Activated gamma-delta T cell (primary cell): ENCODE measurements around the gene YPEL5.

Experiments
- DNase-seq: peaks from one replicate; lab custom pipeline; 2025; lab: John Stamatoyannopoulos, UW

YPEL5 gene

DNA sequence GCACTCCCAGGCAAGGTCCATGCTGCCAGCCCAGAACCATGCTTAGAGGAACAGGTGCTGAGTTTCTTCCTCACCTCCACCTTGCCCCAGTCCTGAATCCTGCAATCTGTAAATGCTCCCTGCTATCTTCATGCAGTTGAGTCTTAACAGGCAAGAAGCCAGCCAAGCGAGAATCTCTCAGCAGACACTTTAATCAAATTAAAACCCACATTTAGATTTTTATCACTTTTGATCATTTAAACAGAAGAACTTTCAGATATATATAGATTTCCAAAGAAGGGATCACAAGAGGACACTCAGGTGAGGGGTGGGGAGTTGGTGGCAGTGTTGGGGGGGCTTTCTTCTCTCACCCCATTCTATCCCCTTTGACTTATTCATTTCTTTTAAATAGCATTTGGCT lies 58.6 kb downstream of the YPEL5 start:
- no peak for DNase-seq

DNA sequence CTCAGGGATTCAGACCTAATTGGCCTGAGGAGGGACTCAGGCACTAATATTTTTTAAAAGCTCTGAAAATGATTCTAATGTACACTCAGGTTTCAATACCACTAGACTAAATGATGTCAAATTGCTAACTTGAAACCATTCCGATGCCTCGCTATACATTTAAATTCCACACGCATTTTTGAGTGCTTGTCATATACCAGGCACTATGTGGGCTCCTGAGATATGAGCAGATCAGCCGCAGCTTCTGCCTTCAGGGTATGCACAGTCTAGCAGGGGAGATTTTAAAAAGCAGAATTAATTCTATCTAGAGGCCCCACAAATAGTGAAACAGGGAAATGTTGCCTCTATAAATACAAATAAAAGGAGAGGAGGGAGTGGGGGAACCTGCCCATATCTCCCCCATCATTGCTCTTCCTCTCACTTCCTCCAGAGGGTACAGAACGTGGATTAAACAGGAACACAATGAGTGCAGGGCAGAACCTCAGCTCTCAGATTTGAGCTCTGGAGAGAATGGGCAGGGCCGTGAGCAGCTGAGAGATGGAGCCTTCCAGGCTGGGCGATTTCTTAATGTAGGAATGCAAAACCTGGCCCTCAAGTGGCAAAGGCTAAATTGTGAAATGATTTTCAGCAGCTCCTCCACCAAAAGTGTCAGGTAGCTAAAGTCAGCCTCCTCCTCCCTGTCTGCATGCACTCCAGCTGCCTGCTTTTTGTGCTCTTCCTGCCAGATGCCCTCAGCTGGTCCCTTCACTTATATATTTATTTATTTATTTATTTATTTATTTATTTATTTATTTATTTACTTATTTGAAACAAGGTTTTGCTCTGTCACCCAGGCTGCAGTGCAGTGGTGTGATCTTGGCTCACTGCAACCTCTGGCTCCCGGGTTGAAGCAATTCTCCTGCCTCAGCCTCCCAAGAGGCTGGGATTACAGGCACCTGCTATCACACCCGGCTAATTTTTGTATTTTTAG lies 59.9 kb downstream of the YPEL5 start:
- no peak for DNase-seq

DNA sequence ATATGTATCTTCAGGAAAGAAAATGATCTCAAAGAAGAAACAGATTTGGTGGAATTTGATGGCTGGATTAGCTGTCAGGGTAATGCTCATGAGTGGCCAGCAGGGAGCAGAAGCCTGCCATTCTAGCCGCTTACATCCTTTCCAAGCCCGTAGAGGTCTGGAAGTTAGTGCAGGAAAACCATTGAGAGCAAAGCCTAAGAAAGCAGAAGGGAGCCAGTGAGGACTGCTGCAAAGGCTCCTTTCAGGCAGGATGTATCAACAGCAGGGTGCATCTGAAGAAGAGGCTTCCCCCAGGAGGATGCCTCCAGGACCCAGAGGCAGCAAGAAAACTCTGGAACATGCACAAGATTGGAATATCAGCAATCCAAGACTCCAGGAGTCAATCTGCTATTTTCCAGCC lies 61.6 kb downstream of the YPEL5 start:
- no peak for DNase-seq

DNA sequence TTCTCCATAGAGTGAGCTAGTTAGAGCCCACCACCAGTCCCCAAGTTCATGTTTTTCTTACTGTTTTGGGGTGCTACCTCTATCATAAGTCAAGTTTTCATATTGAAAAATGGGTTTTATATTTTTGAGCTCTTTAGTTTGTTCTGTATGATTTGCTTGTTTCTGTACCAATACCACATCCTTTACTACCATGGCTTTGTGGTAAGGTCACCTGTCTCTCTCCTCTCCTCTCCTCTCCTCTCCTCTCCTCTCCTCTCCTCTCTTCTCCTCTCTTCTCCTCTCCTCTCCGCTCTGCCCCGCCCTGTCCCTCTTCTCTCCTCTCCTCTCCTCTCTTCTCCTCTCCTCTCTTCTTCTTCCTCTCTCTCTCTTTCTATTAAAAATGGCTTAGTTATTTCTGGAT lies 62.4 kb downstream of the YPEL5 start:
- no peak for DNase-seq
